Activated CD8-positive, alpha-beta T cell treated with anti-CD3 and anti-CD28 coated beads for 36 hours (primary cell): ENCODE data around the gene TNFSF11. TPM values are rescaled to one million over a fixed set of nuclear protein-coding genes. Genes with fewer than 3 reads are reported as not detected.

Source experiments
- ATAC-seq: fragments of 200-7000 bp; cut with Tn5 transposase; one replicate; pipeline ENCODE4 v1.10.0; 2021; ENCODE audit warnings: mild to moderate bottlenecking, moderate library complexity
- CTCF ChIA-PET: fragments of 350-600 bp; sonication (Branson Sonifier 250); formaldehyde crosslinking; loops from one replicate; lab custom pipeline; 2021; ENCODE audit warnings: antibody characterized with exemption; lab: Charles Lee
- POLR2A ChIA-PET: fragments of 350-600 bp; sonication (Branson Sonifier 250); formaldehyde crosslinking; loops from one replicate; lab custom pipeline; 2021; ENCODE audit warnings: antibody characterized with exemption; lab: Charles Lee
- DNase-seq: peaks from one replicate; pipeline ENCODE4 v3.0.0-alpha.2; 2020
- H3K27ac Mint-ChIP-seq: one replicate; pipeline ENCODE4 v1.8.0; 2021; ENCODE audit warnings: mild to moderate bottlenecking, mixed read lengths
- H3K27me3 Mint-ChIP-seq: one replicate; pipeline ENCODE4 v1.8.0; 2021; ENCODE audit warnings: mixed read lengths
- H3K36me3 Mint-ChIP-seq: one replicate; pipeline ENCODE4 v1.8.0; 2021; ENCODE audit warnings: low read depth, mixed read lengths
- H3K4me1 Mint-ChIP-seq: one replicate; pipeline ENCODE4 v1.8.0; 2021; ENCODE audit warnings: low read depth, mixed read lengths
- H3K4me3 Mint-ChIP-seq: one replicate; pipeline ENCODE4 v1.8.0; 2021; ENCODE audit warnings: mild to moderate bottlenecking, moderate library complexity, mixed read lengths
- H3K9me3 Mint-ChIP-seq: one replicate; pipeline ENCODE4 v1.8.0; 2021; ENCODE audit warnings: mixed read lengths
- intact Hi-C: fragments of 100-400 bp; cut with micrococcal nuclease; formaldehyde crosslinking; loops from one replicate; pipeline ENCODE4 v1.10.0; 2022
- total RNA-seq, 2 experiments: library from RNA; stranded (reverse); gene quantifications; one replicate each; pipeline ENCODE4 v1.2.3, GENCODE V29; 2021
- TF ChIP-seq, protein P1 (sequence below): fragments of 200-600 bp; IDR thresholded peaks from one replicate; pipeline ENCODE4 v1.8.0; 2022; ENCODE audit warnings: antibody characterized with exemption, mild to moderate bottlenecking

The TNFSF11 gene
- total RNA-seq, 2 experiments from 2014 or later = 1.9 TPM

DNA sequence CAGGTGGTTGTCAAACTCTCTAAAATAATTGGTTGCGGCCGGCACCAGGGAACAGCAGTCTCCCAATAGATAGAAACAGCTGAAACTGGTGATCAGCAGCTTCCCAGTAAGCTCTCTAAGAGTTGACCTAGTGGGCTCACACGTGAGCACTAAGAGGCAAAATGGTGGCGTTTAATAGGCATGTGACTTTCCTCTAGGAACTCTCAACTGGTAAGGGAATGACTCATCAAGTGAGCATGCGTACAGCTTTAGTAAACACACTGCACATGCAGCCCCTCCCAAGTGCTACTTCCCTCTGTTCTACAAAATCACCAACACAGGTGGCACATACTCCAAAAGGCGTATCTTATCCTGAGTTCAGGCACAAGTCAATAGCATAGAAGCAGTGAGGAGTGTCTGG lies 41.7 kb downstream of the TNFSF11 start:
- ChIA-PET CTCF (no interaction called here), POLR2A (no interaction called here)
- DNase-seq (no peak), ATAC-seq (no peak)
- H3K27ac Mint-ChIP-seq = no peak overlapping the region
- H3K27me3 Mint-ChIP-seq = peaks cover 3% of the 10 kb centered on the region
- TF ChIP-seq, protein P1, sequence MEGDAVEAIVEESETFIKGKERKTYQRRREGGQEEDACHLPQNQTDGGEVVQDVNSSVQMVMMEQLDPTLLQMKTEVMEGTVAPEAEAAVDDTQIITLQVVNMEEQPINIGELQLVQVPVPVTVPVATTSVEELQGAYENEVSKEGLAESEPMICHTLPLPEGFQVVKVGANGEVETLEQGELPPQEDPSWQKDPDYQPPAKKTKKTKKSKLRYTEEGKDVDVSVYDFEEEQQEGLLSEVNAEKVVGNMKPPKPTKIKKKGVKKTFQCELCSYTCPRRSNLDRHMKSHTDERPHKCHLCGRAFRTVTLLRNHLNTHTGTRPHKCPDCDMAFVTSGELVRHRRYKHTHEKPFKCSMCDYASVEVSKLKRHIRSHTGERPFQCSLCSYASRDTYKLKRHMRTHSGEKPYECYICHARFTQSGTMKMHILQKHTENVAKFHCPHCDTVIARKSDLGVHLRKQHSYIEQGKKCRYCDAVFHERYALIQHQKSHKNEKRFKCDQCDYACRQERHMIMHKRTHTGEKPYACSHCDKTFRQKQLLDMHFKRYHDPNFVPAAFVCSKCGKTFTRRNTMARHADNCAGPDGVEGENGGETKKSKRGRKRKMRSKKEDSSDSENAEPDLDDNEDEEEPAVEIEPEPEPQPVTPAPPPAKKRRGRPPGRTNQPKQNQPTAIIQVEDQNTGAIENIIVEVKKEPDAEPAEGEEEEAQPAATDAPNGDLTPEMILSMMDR = no peak
- H3K4me3 Mint-ChIP-seq = no peak overlapping the region
- no peaks in the 10 kb centered on the region for H3K4me1 Mint-ChIP-seq
- H3K36me3 Mint-ChIP-seq = no peaks in the 10 kb centered on the region
- H3K9me3 Mint-ChIP-seq = no peaks in the 10 kb centered on the region
- intact Hi-C loops = no loop called here

DNA sequence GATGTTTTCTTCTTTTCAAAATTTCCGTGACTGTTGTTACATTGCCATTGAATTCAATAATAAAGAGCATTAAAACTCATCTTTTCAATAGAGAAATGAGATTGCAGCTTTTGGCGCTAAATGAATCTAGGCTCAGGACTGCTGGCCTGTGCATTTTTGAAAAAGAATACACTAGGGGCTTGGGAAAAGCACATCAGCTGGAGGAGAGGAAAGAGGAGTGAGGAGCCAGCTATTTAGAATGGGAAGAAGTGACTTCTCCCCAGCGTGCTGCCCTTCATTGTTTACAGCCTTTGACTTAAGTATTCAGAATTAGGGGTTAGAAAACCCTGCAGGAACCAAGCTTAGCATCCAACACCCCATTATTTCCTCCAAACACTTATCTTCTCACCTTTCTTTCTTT lies 43.3 kb downstream of the TNFSF11 start:
- TF ChIP-seq, protein P1 = no peak
- no peak overlapping the region for H3K27ac Mint-ChIP-seq
- ATAC-seq (no peak), DNase-seq (no peak)
- no peaks in the 10 kb centered on the region for H3K36me3 Mint-ChIP-seq
- no peaks in the 10 kb centered on the region for H3K4me1 Mint-ChIP-seq
- peaks cover 4% of the 10 kb centered on the region for H3K27me3 Mint-ChIP-seq
- POLR2A ChIA-PET = no interaction called here
- H3K9me3 Mint-ChIP-seq = no peaks in the 10 kb centered on the region
- CTCF ChIA-PET = no interaction called here
- H3K4me3 Mint-ChIP-seq = no peak overlapping the region
- intact Hi-C loops = no loop called here

DNA sequence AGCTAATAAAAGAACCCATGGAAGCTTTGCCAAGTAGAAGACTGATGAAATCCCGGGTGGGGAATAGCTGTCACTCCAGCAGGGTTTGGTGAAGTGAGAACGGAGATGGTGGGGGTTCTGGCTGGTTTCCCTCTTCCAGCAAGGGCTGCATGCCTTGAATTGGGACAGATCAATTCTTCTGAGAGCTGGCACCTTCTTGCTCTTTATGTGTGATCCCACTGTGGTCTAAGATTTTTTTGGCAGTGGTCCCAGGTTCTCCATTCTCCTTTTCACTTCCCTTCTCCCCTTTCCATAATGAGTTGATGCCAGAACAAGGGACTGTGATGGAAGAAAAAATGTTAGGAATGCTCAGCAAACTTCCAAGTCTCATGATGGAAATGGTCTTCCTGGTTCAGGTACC lies 50.0 kb downstream of the TNFSF11 start:
- DNase-seq = no peak
- POLR2A ChIA-PET = no interaction called here
- TF ChIP-seq, protein P1 = no peak
- ATAC-seq = no peak
- Mint-ChIP-seq H3K27me3 (peaks cover 9% of the 10 kb centered on the region), H3K4me1 (no peaks in the 10 kb centered on the region), H3K27ac (no peak overlapping the region), H3K36me3 (no peaks in the 10 kb centered on the region), H3K9me3 (no peaks in the 10 kb centered on the region), H3K4me3 (no peak overlapping the region)
- intact Hi-C loops = no loop called here
- CTCF ChIA-PET = no interaction called here

DNA sequence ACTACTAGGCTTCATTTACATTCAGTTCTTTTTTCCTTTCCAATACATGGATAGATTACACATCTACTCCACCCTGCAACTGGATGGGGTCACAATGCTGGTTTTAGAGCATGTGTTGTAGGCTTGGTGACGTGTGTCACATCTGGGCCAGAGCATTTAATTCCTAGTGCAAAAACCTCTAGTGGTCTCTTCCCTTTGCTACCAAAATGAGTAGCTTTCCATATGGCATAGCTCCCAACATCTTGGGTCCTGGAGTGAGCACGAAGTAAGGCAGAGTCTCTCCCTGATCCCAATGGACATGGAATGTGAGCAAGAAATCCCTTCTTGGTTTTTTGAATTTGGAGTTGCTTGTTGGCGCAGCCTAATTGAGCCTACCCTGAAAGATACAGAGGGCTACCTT lies 51.7 kb downstream of the TNFSF11 start:
- no peaks in the 10 kb centered on the region for H3K4me1 Mint-ChIP-seq
- TF ChIP-seq, protein P1 = no peak
- CTCF ChIA-PET = no interaction called here

DNA sequence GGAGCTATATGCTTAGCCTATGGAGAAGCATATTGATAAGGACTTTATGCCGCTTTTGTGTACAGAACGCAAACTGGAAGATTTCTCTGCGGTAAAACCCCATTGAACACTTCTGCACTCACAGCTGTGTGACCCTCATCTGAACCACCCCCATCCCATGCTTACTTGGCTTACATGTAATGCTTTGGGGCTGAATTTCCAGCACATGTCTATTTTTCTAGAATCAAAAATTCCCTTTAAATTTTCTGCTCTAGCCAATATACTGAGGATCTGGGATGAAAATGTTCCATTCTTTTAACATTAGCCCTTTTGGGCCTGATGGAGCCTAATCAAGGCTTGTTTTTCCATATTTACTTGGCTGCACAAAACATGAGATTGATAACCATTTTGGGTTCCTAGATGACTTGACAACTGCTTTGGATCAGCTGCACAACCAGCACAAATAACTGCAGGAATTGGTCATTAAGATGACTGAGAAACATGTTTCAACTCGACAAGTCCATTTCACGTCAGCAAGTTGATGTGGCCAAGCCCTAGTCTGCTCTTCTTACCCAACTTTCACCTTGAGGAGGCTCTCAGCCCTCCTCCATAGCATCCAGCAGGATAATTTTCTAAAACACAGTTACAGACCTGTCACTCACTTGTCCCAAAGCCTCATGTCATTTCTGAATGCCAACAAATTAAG lies 52.4 kb downstream of the TNFSF11 start:
- TF ChIP-seq, protein P1 = no peak
- CTCF ChIA-PET = no interaction called here
- ATAC-seq (no peak), DNase-seq (no peak)
- Mint-ChIP-seq H3K4me1 (no peaks in the 10 kb centered on the region), H3K4me3 (no peak overlapping the region), H3K27me3 (peaks cover 9% of the 10 kb centered on the region), H3K9me3 (no peaks in the 10 kb centered on the region), H3K36me3 (no peaks in the 10 kb centered on the region), H3K27ac (no peak overlapping the region)
- POLR2A ChIA-PET = no interaction called here
- intact Hi-C loops = no loop called here

More for the DNA sequence above, 51.7 kb downstream of the TNFSF11 start:
- intact Hi-C loops = no loop called here
- POLR2A ChIA-PET = no interaction called here
- ATAC-seq (no peak), DNase-seq (no peak)
- H3K27me3 Mint-ChIP-seq = peaks cover 9% of the 10 kb centered on the region
- no peaks in the 10 kb centered on the region for H3K36me3 Mint-ChIP-seq
- H3K9me3 Mint-ChIP-seq = no peaks in the 10 kb centered on the region
- H3K27ac Mint-ChIP-seq = no peak overlapping the region
- no peak overlapping the region for H3K4me3 Mint-ChIP-seq
